Parathyroid adenoma (tissue), 2 donors: Measurements from ENCODE around the gene CAD.

Experiments
- H2AFZ ChIP-seq: fragments of 300-600 bp; sonication (generic); one replicate; pipeline ENCODE4 v1.7.0; 2017; ENCODE audit warnings: antibody characterized with exemption, mild to moderate bottlenecking
- H3K27ac ChIP-seq: fragments of 300-600 bp; sonication (generic); one replicate; pipeline ENCODE4 v1.7.0; 2017
- H3K27me3 ChIP-seq: fragments of 300-600 bp; sonication (generic); one replicate; pipeline ENCODE4 v1.7.0; 2017; ENCODE audit warnings: low read length; ENCODE audit not compliant: control insufficient read depth, insufficient read depth
- H3K36me3 ChIP-seq: fragments of 300-600 bp; sonication (generic); one replicate; pipeline ENCODE4 v1.7.0; 2017; ENCODE audit warnings: low read length; ENCODE audit not compliant: control insufficient read depth, insufficient read depth
- H3K4me1 ChIP-seq: fragments of 300-600 bp; sonication (generic); one replicate; pipeline ENCODE4 v1.7.0; 2017; ENCODE audit warnings: control low read depth
- H3K4me2 ChIP-seq: fragments of 300-600 bp; sonication (generic); one replicate; pipeline ENCODE4 v1.7.0; 2017; ENCODE audit warnings: low read length
- H3K4me3 ChIP-seq: fragments of 300-600 bp; sonication (generic); one replicate; pipeline ENCODE4 v1.7.0; 2017; ENCODE audit warnings: low read depth, low read length
- H3K79me2 ChIP-seq: fragments of 300-600 bp; sonication (generic); one replicate; pipeline ENCODE4 v1.7.0; 2017; ENCODE audit warnings: control low read depth
- H3K9ac ChIP-seq: fragments of 300-600 bp; sonication (generic); one replicate; pipeline ENCODE4 v1.7.0; 2017; ENCODE audit warnings: mild to moderate bottlenecking
- H3K9me3 ChIP-seq: fragments of 300-600 bp; sonication (generic); one replicate; pipeline ENCODE4 v1.7.0; 2017; ENCODE audit warnings: low read length; ENCODE audit not compliant: control insufficient read depth
- CTCF ChIP-seq: fragments of 300-600 bp; sonication (generic); IDR thresholded peaks from one replicate; pipeline ENCODE4 v1.7.0; 2017; ENCODE audit warnings: antibody characterized with exemption, mild to moderate bottlenecking
- donor health status: primary hyperparathyroidism.

Gene CAD

GRCh38 chr2:27245116-27245515, 27.9 kb downstream of the CAD start:
- Histone ChIP-seq H3K4me1 (no peaks in the 10 kb centered on the region), H3K4me3 (no peak overlapping the region), H2AFZ (no peak overlapping the region), H3K9me3 (no peaks in the 10 kb centered on the region), H3K27me3 (no peaks in the 10 kb centered on the region), H3K4me2 (no peak overlapping the region), H3K36me3 (no peaks in the 10 kb centered on the region), H3K79me2 (no peaks in the 10 kb centered on the region), H3K27ac (no peak overlapping the region), H3K9ac (no peak overlapping the region)
- no peak for TF ChIP-seq CTCF

GRCh38 chr2:27245626-27246025, 28.5 kb downstream of the CAD start:
- TF ChIP-seq CTCF: no peak
- Histone ChIP-seq H3K36me3 (no peaks in the 10 kb centered on the region), H2AFZ (no peak overlapping the region), H3K27me3 (no peaks in the 10 kb centered on the region), H3K4me2 (no peak overlapping the region), H3K9ac (no peak overlapping the region), H3K79me2 (no peaks in the 10 kb centered on the region), H3K4me1 (no peaks in the 10 kb centered on the region), H3K4me3 (no peak overlapping the region), H3K27ac (no peak overlapping the region), H3K9me3 (no peaks in the 10 kb centered on the region)

GRCh38 chr2:27247893-27248292, 30.7 kb downstream of the CAD start:
- no peaks in the 10 kb centered on the region for H3K9me3 ChIP-seq
- H3K79me2 ChIP-seq: no peaks in the 10 kb centered on the region
- TF ChIP-seq CTCF: no peak
- H3K4me1 ChIP-seq: no peaks in the 10 kb centered on the region
- H3K27ac ChIP-seq: no peak overlapping the region
- no peak overlapping the region for H3K4me2 ChIP-seq
- H3K36me3 ChIP-seq: no peaks in the 10 kb centered on the region
- no peaks in the 10 kb centered on the region for H3K27me3 ChIP-seq
- no peak overlapping the region for H3K9ac ChIP-seq
- H2AFZ ChIP-seq: no peak overlapping the region
- H3K4me3 ChIP-seq: no peak overlapping the region

GRCh38 chr2:27249159-27249890, 32.2 kb downstream of the CAD start:
- no peaks in the 10 kb centered on the region for H3K27me3 ChIP-seq

More at GRCh38 chr2:27249159-27249890, 32.2 kb downstream of the CAD start:
- Histone ChIP-seq H3K79me2 (no peaks in the 10 kb centered on the region), H3K9ac (no peak overlapping the region), H3K9me3 (no peaks in the 10 kb centered on the region), H3K4me3 (no peak overlapping the region), H2AFZ (no peak overlapping the region), H3K4me2 (no peak overlapping the region), H3K4me1 (no peaks in the 10 kb centered on the region), H3K27ac (no peak overlapping the region), H3K36me3 (no peaks in the 10 kb centered on the region)
- TF ChIP-seq CTCF: no peak
